GM18873 (cell line): ENCODE measurements around the gene DMP1.

ENCODE experiments used
- ATAC-seq: cut with Tn5 transposase; IDR thresholded peaks from one replicate; pipeline ENCODE4 v1.9.1; 2021; ENCODE audit warnings: mild to moderate bottlenecking, moderate library complexity, moderate number of reproducible peaks; ENCODE audit not compliant: unreplicated experiment, low FRiP score

The DMP1 gene

DNA sequence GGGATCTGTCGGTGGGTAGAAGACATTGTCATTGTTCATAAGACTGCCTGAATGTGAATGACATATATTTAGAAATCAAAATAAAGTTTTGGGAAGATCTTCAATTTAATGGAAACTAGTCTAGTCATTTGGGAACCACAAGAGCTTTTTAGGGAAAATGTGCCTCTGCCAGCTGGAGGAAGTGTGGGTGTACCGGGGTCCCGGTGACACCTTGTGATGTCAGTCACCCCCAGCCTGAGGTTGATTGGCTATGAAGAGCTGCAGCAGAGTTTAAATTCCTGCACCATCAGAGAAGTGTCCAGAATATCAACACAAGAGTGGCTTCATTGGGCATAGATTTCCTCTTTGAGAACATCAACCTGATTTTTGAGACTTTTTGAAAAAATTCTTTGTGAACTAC lies at the start of gene DMP1:
TSS of gene DMP1 (plus strand) at position 301 of the 400 bp plus-strand sequence. CDS start 6,213 bp downstream, outside the sequence.
- no peak for ATAC-seq

DNA sequence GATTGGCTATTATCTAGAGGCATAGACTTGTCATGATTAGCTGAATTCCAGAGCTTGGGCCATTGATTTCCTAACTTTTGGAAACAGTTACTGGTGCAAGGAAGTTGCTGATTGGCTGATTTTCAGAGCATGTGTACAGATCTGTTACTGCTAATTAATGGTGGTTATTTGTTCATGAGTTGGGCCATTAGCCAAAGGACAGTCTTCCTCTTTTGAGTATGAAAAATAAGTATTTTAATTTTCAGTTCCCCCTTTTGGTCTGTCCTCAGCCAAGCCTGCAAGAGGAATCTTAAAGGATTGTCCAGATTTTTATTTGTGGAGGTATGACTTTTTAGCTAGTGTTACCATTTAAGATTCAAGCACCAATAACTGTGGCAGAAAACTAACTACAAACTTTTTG lies 48.7 kb upstream of the DMP1 start:
- ATAC-seq = no peak

DNA sequence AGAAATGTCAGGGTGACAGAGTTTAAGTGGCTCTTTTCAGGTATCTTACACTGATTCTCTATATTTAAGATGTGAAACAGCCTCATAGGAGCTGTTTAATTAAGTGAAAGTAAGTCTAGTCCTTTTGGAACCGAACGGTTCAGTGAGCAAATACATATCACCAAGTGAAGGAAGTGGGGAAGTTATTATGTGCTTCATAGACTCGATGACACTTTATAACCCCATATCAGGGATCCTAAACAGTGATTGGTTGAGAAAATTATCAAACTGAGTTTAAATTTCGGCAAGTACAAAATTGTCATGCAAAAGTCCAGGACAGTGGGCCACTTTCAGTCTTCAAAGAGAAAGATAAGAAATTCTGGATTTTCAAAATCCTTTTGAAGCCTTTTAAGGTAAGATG lies 41.9 kb upstream of the DMP1 start, which contains the start of gene DSPP:
TSS of gene DSPP (plus strand) at position 301 of the 400 bp plus-strand sequence. CDS start 2,380 bp downstream, outside the sequence.
- ATAC-seq = no peak

- no peak for ATAC-seq
These were observed 35.7 kb upstream of the DMP1 start for GRCh38 chr4:87614292-87614890.

DNA sequence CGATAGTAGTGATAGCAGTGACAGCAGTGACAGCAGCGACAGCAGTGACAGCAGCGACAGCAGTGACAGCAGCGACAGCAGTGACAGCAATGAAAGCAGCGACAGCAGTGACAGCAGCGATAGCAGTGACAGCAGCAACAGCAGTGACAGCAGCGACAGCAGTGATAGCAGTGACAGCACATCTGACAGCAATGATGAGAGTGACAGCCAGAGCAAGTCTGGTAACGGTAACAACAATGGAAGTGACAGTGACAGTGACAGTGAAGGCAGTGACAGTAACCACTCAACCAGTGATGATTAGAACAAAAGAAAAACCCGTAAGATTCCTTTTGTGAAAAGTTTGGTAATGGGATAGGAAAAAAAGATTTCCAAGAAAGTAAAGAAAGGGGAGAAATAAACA lies 33.8 kb upstream of the DMP1 start:
- no peak for ATAC-seq

GRCh38 chr4:87620086-87620485 lies 30.0 kb upstream of the DMP1 start:
- no peak for ATAC-seq

GRCh38 chr4:87620491-87620890 lies 29.6 kb upstream of the DMP1 start:
- ATAC-seq = no peak

DNA sequence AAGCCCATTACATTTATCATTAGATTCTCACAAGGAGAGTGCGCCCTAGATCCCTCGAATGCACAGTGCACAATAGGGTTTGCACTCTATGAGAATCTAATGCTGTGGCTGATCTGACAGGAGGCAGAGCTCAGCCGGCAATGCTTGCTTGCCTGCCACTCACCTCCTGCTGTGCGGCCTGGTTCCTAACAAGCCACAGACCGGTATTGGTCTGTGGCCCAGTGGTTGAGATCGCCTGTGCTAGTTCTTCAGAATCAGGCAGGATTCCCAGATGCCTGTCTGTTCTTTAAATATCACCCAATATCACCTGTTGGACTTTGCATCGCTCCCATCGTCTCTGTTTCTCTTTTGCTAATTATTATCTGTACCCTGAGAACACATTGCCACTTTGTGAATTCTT lies 27.8 kb upstream of the DMP1 start:
- ATAC-seq = no peak

GRCh38 chr4:87624698-87625097 lies 25.4 kb upstream of the DMP1 start:
- ATAC-seq = no peak

GRCh38 chr4:87631668-87632067 lies 18.4 kb upstream of the DMP1 start:
- ATAC-seq = no peak

- ATAC-seq = no peak
These were observed 17.6 kb upstream of the DMP1 start for GRCh38 chr4:87632469-87632868.

- ATAC-seq = no peak
These were observed 16.8 kb upstream of the DMP1 start for GRCh38 chr4:87633243-87633642.

- ATAC-seq = no peak
These were observed 5.8 kb upstream of the DMP1 start for GRCh38 chr4:87644286-87644685.

GRCh38 chr4:87650938-87651337 lies 858 bp downstream of the DMP1 start:
- no peak for ATAC-seq

GRCh38 chr4:87651941-87652340 lies 1.9 kb downstream of the DMP1 start:
- ATAC-seq = no peak

DNA sequence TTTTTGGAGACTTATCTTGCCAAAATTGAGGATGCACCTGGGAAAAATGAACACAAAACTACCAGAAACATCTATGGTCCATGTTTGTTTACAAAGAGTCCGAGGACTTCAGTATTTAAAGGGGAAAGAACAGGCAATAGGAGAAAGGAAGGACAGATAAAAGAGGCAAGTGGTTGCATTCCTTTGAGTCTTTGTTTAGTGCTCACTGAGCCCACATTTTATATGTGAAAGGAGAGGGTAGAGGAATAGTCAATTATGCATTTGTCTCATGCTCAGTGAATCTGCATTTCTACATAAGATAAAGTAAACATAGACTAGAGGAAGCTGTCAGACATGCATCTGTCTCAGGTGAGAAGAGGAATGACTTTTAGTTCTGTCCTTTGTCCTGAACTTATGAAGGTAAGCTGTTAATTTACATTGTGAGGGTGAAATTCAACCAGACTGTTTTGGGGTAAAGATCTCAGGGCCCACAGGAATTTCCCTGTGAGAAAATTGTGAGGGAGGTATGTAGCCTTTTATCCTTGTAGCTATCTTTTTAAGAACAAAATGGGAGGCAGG lies 4.5 kb downstream of the DMP1 start:
- ATAC-seq = no peak

DNA sequence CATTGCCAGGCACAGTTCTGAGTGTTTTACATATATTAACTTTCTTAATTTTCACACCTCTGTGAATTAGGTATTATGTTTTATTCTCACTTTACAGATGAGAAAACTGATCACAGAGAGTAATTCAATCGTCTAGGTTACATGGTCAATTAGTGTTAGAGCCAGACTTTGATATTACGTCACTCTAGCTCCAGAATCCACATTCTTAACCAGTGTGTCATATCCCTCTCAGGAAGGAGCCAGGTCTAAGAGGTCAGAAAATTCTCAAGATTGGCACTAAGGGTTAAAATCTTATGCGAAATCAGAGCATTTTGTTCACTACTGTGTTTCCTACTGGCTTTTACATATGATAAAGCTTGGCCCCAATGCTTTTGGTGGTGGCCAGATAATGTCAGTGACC lies 7.4 kb downstream of the DMP1 start:
- no peak for ATAC-seq

GRCh38 chr4:87659247-87659931 lies 9.3 kb downstream of the DMP1 start:
- no peak for ATAC-seq

DNA sequence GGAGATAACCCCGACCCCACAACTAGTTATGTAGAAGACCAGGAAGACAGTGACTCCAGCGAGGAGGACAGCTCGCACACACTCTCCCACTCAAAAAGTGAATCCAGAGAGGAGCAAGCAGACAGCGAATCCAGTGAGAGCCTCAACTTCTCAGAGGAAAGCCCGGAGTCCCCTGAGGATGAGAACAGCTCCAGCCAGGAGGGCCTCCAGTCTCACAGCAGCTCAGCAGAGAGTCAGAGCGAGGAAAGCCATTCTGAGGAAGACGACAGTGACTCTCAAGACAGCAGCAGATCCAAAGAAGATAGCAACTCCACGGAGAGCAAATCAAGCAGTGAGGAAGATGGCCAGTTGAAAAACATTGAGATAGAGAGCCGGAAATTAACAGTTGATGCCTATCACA lies 12.8 kb downstream of the DMP1 start:
- no peak for ATAC-seq

DNA sequence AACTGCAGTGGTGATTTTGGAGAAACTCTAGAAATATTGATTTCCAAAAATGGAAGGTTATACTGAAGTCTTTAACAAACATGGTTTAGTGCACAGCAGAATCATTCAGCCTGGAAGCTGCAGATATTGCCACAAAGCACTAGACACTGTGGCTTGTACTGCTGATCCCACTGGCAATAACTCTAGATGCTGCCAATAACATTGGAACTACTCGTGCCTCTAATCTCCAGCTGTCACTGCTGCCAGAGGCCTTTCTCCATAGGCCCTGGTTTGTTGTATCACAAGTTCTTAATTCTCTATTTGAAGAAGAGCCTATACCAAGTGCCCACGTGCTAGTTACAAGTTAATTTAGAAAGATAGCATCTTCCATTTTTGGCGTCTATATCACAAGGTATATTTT lies 19.3 kb downstream of the DMP1 start:
- no peak for ATAC-seq

DNA sequence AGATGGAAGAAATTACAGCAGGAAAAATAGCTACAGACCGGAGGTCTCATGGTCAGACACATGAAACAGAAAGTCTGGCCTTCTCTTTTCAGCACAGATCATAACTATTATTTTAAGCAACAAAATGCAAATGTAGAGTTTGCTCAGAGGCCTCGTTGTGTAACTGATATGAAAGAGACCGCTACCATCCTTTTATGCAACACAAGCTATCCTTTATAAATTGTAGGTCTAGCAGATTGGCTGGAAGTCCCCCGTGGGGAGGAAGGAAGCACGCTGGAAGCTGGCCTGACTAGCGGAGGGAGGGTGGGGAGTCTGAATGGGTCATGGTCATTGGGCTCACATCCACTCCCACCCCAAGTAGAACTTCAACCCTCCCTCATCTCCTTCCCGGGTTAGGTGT lies 27.7 kb downstream of the DMP1 start:
- ATAC-seq = peak; percentile 90
